GM19328 (cell line): Measurements from ENCODE around the gene NFKBIZ.
"Not testable (repeated sequence)": the region's sequence is repeated elsewhere in the genome, so short reads cannot be mapped to it uniquely, and the experiment has no call there.

Experiments
- ATAC-seq: cut with Tn5 transposase; IDR thresholded peaks from one replicate; pipeline ENCODE4 v1.9.1; 2021; ENCODE audit warnings: mild to moderate bottlenecking, moderate library complexity; ENCODE audit not compliant: unreplicated experiment

The NFKBIZ gene

GRCh38 chr3:101868534-101869464 is 19.5 kb downstream of the NFKBIZ start:
- no peak for ATAC-seq

- no peak for ATAC-seq
These were observed 20.8 kb downstream of the NFKBIZ start for GRCh38 chr3:101870138-101870537.

GRCh38 chr3:101873619-101874018 is 24.3 kb downstream of the NFKBIZ start:
- ATAC-seq, result no peak

GRCh38 chr3:101876142-101876541 is 26.8 kb downstream of the NFKBIZ start:
- ATAC-seq, result no peak

GRCh38 chr3:101878589-101878988 is 29.3 kb downstream of the NFKBIZ start:
- ATAC-seq, result no peak

- ATAC-seq, result no peak
These were observed 29.8 kb downstream of the NFKBIZ start for GRCh38 chr3:101879102-101879501.

- no peak for ATAC-seq
These were observed 30.4 kb downstream of the NFKBIZ start for GRCh38 chr3:101879623-101880284.

GRCh38 chr3:101884776-101885175 is 35.5 kb downstream of the NFKBIZ start:
- no peak for ATAC-seq

- ATAC-seq, result not testable (repeated sequence)
These were observed 36.3 kb downstream of the NFKBIZ start for GRCh38 chr3:101885584-101885983.

GRCh38 chr3:101886626-101887025 is 37.3 kb downstream of the NFKBIZ start:
- no peak for ATAC-seq

- ATAC-seq, result no peak
These were observed 39.3 kb downstream of the NFKBIZ start for GRCh38 chr3:101888653-101889052.

GRCh38 chr3:101890716-101891115 is 41.4 kb downstream of the NFKBIZ start:
- ATAC-seq, result no peak

GRCh38 chr3:101892648-101893047 is 43.3 kb downstream of the NFKBIZ start:
- ATAC-seq, result no peak

GRCh38 chr3:101896083-101896757 is 46.9 kb downstream of the NFKBIZ start:
- no peak for ATAC-seq

- ATAC-seq, result no peak
These were observed 47.7 kb downstream of the NFKBIZ start for GRCh38 chr3:101897013-101897412.

- no peak for ATAC-seq
These were observed 48.7 kb downstream of the NFKBIZ start for GRCh38 chr3:101898039-101898438.

GRCh38 chr3:101898752-101899169 is 49.4 kb downstream of the NFKBIZ start:
- ATAC-seq, result peak; percentile 87

GRCh38 chr3:101900316-101900715 is 51.0 kb downstream of the NFKBIZ start:
- no peak for ATAC-seq

- no peak for ATAC-seq
These were observed 51.4 kb downstream of the NFKBIZ start for GRCh38 chr3:101900736-101901135.

GRCh38 chr3:101902041-101902440 is 52.7 kb downstream of the NFKBIZ start:
- ATAC-seq, result no peak

GRCh38 chr3:101903451-101903871 is 54.1 kb downstream of the NFKBIZ start:
- no peak for ATAC-seq
